Measurements from ENCODE around the gene CCDC88C. TPM values are rescaled to one million over a fixed set of nuclear protein-coding genes. Genes with fewer than 3 reads are reported as not detected.

CCDC88C gene
- total RNA-seq, 2 donors from 2014 or later, result 36.3 to 57.4 TPM

GRCh38 chr14:91303091-91303923 lies 114.3 kb downstream of the CCDC88C start:
- TF ChIP-seq POLR2A (IDR thresholded peaks at IDR 0.05) (no peak), CTCF (IDR thresholded peaks at IDR 0.05) (no peak)
- peak; percentile 21 for ATAC-seq
- Histone ChIP-seq H3K9me3 (no peaks in the 10 kb centered on the region), H3K27me3 (no peaks in the 10 kb centered on the region), H3K4me3 (no peak overlapping the region), H3K4me1 (no peaks in the 10 kb centered on the region), H3K36me3 (replicated peaks in 1 of 2; ENCODE audit: insufficient read depth in 1 of 2, low read depth in 2 of 2) (peaks cover 0 to 16% of the 10 kb centered on the region in 2 donors), H3K27ac (no peak overlapping the region)
- DNase-seq, result peak in 2 of 4 donors; percentile 22 to 31
- intact Hi-C loops (cut with DNase I), result no loop called here
- WGBS, 2 donors, result 83 to 90% methylated on average over 21 to 23 of the region's 23 CpGs

- H3K9me3 ChIP-seq, result no peaks in the 10 kb centered on the region
- H3K4me3 ChIP-seq, result no peak overlapping the region
- no peak overlapping the region for H3K27ac ChIP-seq
- peaks cover 0 to 13% of the 10 kb centered on the region in 2 donors for H3K36me3 ChIP-seq (replicated peaks in 1 of 2; ENCODE audit: insufficient read depth in 1 of 2, low read depth in 2 of 2)
- intact Hi-C loops (cut with DNase I), result no loop called here
- no peak for DNase-seq
- ATAC-seq, result no peak
- TF ChIP-seq CTCF (IDR thresholded peaks at IDR 0.05) (no peak), POLR2A (IDR thresholded peaks at IDR 0.05) (no peak)
- WGBS, 2 donors, result 83 to 94% methylated on average over 3 of the region's 3 CpGs
- H3K4me1 ChIP-seq, result no peaks in the 10 kb centered on the region
- no peaks in the 10 kb centered on the region for H3K27me3 ChIP-seq
These were observed 115.2 kb downstream of the CCDC88C start for GRCh38 chr14:91302391-91302790.

- WGBS, 2 donors, result 86 to 92% methylated on average over 4 of the region's 4 CpGs
- H3K9me3 ChIP-seq, result no peaks in the 10 kb centered on the region
- TF ChIP-seq CTCF (IDR thresholded peaks at IDR 0.05), result no peak
- no peak for TF ChIP-seq POLR2A (IDR thresholded peaks at IDR 0.05)
- intact Hi-C loops (cut with DNase I), result no loop called here
- DNase-seq, result no peak
- H3K4me1 ChIP-seq, result no peaks in the 10 kb centered on the region
- no peak for ATAC-seq
- no peak overlapping the region for H3K27ac ChIP-seq
- H3K4me3 ChIP-seq, result no peak overlapping the region
- no peaks in the 10 kb centered on the region for H3K27me3 ChIP-seq
- peaks cover 0 to 17% of the 10 kb centered on the region in 2 donors for H3K36me3 ChIP-seq (replicated peaks in 1 of 2; ENCODE audit: insufficient read depth in 1 of 2, low read depth in 2 of 2)
These were observed 116.7 kb downstream of the CCDC88C start for GRCh38 chr14:91300957-91301356.

GRCh38 chr14:91300283-91300895 lies 117.2 kb downstream of the CCDC88C start:
- intact Hi-C loops (cut with DNase I), result no loop called here
- H3K4me1 ChIP-seq, result no peaks in the 10 kb centered on the region
- TF ChIP-seq POLR2A (IDR thresholded peaks at IDR 0.05) (no peak), CTCF (IDR thresholded peaks at IDR 0.05) (no peak)
- peaks cover 0 to 12% of the 10 kb centered on the region in 2 donors for H3K36me3 ChIP-seq (replicated peaks in 1 of 2; ENCODE audit: insufficient read depth in 1 of 2, low read depth in 2 of 2)
- no peak for DNase-seq
- no peaks in the 10 kb centered on the region for H3K9me3 ChIP-seq
- WGBS, 2 donors, result 86 to 88% methylated on average over 10 of the region's 10 CpGs
- H3K27ac ChIP-seq, result no peak overlapping the region
- no peak for ATAC-seq
- no peak overlapping the region for H3K4me3 ChIP-seq
- no peaks in the 10 kb centered on the region for H3K27me3 ChIP-seq
